Tibial nerve (tissue), 4 donors: ENCODE measurements around the gene PLPP4.

ENCODE experiments used
- CTCF ChIP-seq, 5 experiments: fragments of 200-600 bp in 3 of 5; fragments of 450-650 bp in 2 of 5; sonication (generic) in 3 of 5; IDR thresholded peaks; one replicate each; pipeline ENCODE4 v1.5.1; 2016 to 2019; ENCODE audit warnings: antibody characterized with exemption in 5 of 5, mild to moderate bottlenecking in 3 of 5, moderate library complexity in 2 of 5
- EP300 ChIP-seq, 2 donors: sonication (generic); formaldehyde crosslinking; IDR thresholded peaks; one replicate each; pipeline ENCODE4 v1.6.1; 2017; ENCODE audit warnings: antibody characterized with exemption in 2 of 2, mild to moderate bottlenecking in 1 of 2

- TF ChIP-seq CTCF (IDR thresholded peaks at IDR 0.05) (no peak), EP300 (IDR thresholded peaks at IDR 0.05) (no peak)
Observed at GRCh38 chr10:120459185-120459584, 2.2 kb downstream of the PLPP4 start.
